ENCODE results near the gene ICAM2. TPM values are rescaled to one million over a fixed set of nuclear protein-coding genes. Genes with fewer than 3 reads are reported as not detected.
A peak's percentile ranks its signal among the peaks of the same experiment; 100 is the strongest.

The ICAM2 gene
- total and polyA plus RNA-seq, 7 donors = 6.0 to 59.5 (median 28.5) TPM

DNA sequence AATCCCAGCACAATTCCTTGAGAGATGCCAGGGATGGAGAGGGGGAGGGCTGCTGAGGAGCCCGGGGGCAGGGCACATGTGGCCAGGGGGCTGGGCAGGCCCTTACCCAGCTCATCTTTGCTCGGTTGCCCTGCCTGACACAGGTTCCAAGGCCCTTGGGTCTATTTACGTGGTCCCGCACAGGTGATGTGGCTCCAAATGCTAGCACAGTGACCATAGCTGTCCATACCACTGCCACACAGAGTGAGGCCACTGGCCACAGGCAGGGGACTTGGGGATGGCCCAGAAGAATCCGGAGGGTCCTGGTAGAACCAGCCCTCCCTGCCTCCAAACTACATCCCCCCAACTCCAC, 32.3 kb downstream of the ICAM2 start:
- WGBS, 2 donors = 78 to 93% methylated on average over 5 of the region's 5 CpGs
- peaks cover 0 to 52% (median 37%) of the 10 kb centered on the region in 4 donors for H3K4me1 ChIP-seq
- H3K9me3 ChIP-seq = no peaks in the 10 kb centered on the region
- peak overlapping the region in 2 of 4 donors; percentile 36 to 43 for H3K4me3 ChIP-seq
- H3K36me3 ChIP-seq = no peaks in the 10 kb centered on the region
- no peak for DNase-seq
- H3K27ac ChIP-seq = peak overlapping the region in 3 of 4 donors; percentile 2 to 74 (median 69)
- H3K27me3 ChIP-seq = peaks cover 0 to 29% (median 5%) of the 10 kb centered on the region in 3 donors
- TF ChIP-seq POLR2A (IDR thresholded peaks at IDR 0.05) = no peak
- no peak for TF ChIP-seq POLR2AphosphoS5 (IDR thresholded peaks at IDR 0.05)
- intact Hi-C loops (cut with DNase I) = no loop called here

DNA sequence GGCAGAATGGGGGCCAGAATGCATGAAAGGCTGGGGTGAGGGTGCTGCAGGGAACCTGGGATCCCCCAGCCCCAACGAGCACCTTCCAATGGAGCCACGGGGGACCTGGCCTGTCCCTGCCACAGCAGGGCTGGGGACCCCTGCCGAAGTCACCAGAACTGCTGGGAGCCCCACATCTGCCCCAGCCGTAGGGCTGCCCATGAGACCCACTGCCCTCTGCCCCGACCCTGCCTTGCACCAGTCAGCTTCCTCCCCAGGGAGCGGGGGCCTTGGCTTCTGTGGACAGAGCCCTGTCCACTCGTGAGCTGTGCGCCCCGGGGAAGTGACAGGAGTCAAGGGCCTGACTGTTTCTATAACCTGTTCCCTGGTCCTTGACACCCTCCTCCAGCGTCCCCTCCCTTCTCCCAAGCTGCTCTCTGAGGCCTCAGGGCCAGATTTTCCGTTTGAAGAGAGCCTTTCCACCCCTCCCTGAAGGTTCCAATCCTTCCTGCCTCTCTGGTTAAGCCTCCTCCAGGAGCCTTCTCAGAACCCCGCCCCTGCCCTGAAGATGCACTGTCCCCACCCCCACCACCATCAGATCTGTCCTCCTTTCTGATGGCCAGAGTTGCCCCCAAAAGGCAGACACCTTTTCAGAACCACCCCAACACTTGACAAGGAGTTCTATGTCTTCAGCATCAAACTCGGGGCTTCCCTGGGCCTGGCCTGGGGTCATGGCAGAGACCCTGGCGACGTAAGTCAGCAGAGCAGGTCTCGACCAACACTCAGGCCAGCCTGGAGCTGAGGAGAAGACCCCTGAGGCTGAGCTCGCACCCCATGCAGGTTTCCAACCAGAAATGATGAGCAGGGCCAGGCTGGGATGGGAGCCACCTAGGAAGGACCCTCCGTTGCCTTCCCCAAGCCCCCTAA, 33.0 kb downstream of the ICAM2 start:
- TF ChIP-seq POLR2A (IDR thresholded peaks at IDR 0.05) (no peak), POLR2AphosphoS5 (IDR thresholded peaks at IDR 0.05) (no peak), EP300 (IDR thresholded peaks at IDR 0.05) (no peak)
- TF ChIP-seq, protein P1, sequence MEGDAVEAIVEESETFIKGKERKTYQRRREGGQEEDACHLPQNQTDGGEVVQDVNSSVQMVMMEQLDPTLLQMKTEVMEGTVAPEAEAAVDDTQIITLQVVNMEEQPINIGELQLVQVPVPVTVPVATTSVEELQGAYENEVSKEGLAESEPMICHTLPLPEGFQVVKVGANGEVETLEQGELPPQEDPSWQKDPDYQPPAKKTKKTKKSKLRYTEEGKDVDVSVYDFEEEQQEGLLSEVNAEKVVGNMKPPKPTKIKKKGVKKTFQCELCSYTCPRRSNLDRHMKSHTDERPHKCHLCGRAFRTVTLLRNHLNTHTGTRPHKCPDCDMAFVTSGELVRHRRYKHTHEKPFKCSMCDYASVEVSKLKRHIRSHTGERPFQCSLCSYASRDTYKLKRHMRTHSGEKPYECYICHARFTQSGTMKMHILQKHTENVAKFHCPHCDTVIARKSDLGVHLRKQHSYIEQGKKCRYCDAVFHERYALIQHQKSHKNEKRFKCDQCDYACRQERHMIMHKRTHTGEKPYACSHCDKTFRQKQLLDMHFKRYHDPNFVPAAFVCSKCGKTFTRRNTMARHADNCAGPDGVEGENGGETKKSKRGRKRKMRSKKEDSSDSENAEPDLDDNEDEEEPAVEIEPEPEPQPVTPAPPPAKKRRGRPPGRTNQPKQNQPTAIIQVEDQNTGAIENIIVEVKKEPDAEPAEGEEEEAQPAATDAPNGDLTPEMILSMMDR (IDR thresholded peaks at IDR 0.05) = no peak
- no peak for DNase-seq
- no peaks in the 10 kb centered on the region for H3K36me3 ChIP-seq
- H3K27me3 ChIP-seq = peaks cover 0 to 25% (median 5%) of the 10 kb centered on the region in 3 donors
- H3K9me3 ChIP-seq = no peaks in the 10 kb centered on the region
- intact Hi-C loops (cut with DNase I) = no loop called here
- no peak overlapping the region for H3K4me3 ChIP-seq
- peak overlapping the region; percentile 2 to 74 (median 44) for H3K27ac ChIP-seq
- peaks cover 0 to 56% (median 40%) of the 10 kb centered on the region in 4 donors for H3K4me1 ChIP-seq
- WGBS, 2 donors = 77 to 83% methylated on average over 18 of the region's 18 CpGs

DNA sequence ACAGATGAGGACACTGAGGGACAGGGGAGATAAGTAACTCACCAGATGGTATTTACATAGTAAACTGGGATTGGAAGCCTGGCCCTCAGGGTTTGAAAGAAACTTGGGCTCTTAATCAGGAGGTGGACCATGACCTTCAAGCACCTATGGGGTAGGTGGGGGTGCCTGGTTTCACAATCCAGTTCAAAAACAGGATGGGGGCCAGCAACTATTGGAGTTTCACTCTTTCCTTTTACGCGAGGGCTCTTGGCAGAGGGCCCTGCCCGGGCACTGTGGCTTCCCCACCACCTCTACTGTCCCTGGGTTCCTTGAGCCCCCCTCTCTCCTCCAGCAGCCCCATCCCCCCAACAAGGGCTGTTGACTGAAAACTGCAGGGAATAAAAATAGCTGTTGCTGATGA, 33.6 kb downstream of the ICAM2 start:
- Histone ChIP-seq H3K9me3 (peaks cover 0 to 3% (median 0%) of the 10 kb centered on the region in 4 donors), H3K4me3 (no peak overlapping the region), H3K27me3 (peaks cover 0 to 18% (median 5%) of the 10 kb centered on the region in 3 donors), H3K27ac (peak overlapping the region in 3 of 4 donors; percentile 20 to 74 (median 69)), H3K4me1 (peaks cover 0 to 56% (median 40%) of the 10 kb centered on the region in 4 donors), H3K36me3 (no peaks in the 10 kb centered on the region)
- 56 to 63% methylated on average over 3 of the region's 3 CpGs for WGBS, 2 donors
- no peak for DNase-seq
- no peak for TF ChIP-seq POLR2A (IDR thresholded peaks at IDR 0.05)
- no peak for TF ChIP-seq POLR2AphosphoS5 (IDR thresholded peaks at IDR 0.05)
- no peak for TF ChIP-seq EP300 (IDR thresholded peaks at IDR 0.05)
- intact Hi-C loops (cut with DNase I) = no loop called here

DNA sequence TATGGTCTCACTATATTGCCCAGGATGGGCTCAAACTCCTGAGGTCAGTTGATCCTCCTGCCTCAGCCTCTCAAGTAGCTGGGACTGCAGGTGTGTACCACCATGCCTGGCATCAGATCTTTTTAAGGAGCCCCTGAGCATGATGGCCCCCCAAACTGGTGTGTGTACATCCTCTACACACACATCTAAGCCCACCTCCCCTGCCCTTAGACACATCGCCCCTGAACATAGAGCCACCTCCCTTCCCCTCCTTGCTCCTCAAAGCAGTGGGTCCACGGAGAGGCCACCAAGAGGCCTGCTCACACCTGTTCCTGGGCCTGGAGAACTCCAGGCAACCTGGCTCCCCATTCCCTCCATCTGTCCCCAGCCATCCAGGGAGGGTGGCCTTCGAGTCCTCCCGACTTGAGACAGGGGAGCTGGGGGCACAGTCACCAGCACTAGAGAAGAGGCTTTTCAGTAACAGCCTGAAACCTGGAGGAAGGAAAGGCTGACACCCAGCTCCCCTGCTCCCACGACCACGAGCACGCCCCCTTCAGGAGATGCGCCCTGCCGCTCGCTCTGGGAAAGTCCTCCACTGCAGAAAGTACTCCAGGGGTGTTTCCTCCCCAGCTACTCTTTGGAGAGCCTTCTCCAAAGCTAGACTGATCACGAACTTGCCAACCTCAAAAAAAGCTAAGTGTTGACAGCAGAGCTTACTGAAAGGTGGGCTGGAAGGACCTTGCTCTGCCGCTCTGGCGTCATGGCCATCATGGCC, 34.9 kb downstream of the ICAM2 start:
- Histone ChIP-seq H3K4me3 (no peak overlapping the region), H3K9me3 (peaks cover 0 to 3% (median 0%) of the 10 kb centered on the region in 4 donors), H3K36me3 (no peaks in the 10 kb centered on the region), H3K27ac (peak overlapping the region; percentile 12 to 72 (median 34)), H3K4me1 (peaks cover 0 to 56% (median 42%) of the 10 kb centered on the region in 4 donors), H3K27me3 (peaks cover 0 to 11% (median 2%) of the 10 kb centered on the region in 3 donors)
- 81 to 90% methylated on average over 13 of the region's 13 CpGs for WGBS, 2 donors
- no peak for DNase-seq
- intact Hi-C loops (cut with DNase I) = no loop called here
- TF ChIP-seq, protein P1 (IDR thresholded peaks at IDR 0.05) = no peak
- TF ChIP-seq POLR2AphosphoS5 (IDR thresholded peaks at IDR 0.05) (no peak), EP300 (IDR thresholded peaks at IDR 0.05) (no peak), POLR2A (IDR thresholded peaks at IDR 0.05) (no peak)

DNA sequence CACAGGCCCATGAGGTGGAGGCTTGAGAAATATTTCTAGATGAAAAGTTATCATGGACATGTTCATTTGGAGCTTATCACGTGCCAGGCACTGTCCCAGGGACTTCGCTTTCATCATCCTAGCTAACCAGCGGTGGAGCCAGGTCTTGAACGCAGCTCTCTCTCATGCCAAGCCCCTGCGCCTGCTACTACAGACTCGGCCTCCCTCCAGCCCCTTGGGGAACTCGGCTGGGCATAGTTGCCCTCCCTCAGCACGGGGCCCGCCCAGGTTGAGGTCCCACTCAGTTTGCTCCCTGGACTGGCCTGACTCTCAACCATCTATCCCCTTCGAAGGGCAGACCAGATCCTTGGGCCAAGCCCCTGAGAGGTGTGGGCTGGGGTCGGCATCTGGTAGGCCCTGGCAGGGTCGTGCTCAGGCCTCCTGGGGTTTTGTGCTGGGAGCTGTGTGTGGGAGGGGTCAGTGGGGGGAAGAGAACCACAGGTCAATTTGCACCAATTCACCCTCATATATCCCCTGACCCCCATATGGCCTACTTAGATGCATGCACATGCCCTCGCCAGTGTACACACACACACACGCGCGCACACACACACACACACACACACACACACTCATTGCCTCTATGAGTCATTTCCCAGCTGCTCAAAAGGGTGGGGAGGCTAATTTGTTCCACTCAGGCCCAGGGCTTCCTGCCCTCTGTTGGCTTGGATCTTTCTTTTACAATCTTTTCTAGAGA, 35.6 kb downstream of the ICAM2 start:
- 63 to 79% methylated on average over 16 of the region's 16 CpGs for WGBS, 2 donors
- H3K4me3 ChIP-seq = no peak overlapping the region
- H3K9me3 ChIP-seq = peaks cover 0 to 3% (median 0%) of the 10 kb centered on the region in 4 donors
- intact Hi-C loops (cut with DNase I) = no loop called here
- TF ChIP-seq EP300 (IDR thresholded peaks at IDR 0.05) (no peak), POLR2A (IDR thresholded peaks at IDR 0.05) (no peak), POLR2AphosphoS5 (IDR thresholded peaks at IDR 0.05) (peak in 3 of 4 donors; percentile 29 to 41 (median 30))
- TF ChIP-seq, protein P1 (IDR thresholded peaks at IDR 0.05) = no peak
- peaks cover 0 to 5% (median 0%) of the 10 kb centered on the region in 3 donors for H3K27me3 ChIP-seq
- H3K36me3 ChIP-seq = no peaks in the 10 kb centered on the region
- peak overlapping the region; percentile 12 to 72 (median 44) for H3K27ac ChIP-seq
- peaks cover 0 to 61% (median 46%) of the 10 kb centered on the region in 4 donors for H3K4me1 ChIP-seq
- no peak for DNase-seq

All from sigmoid colon (tissue), 7 donors.